Muscle of arm (tissue), 12 donors: ENCODE results near the gene LAMP1. TPM values are rescaled to one million over a fixed set of nuclear protein-coding genes. Genes with fewer than 3 reads are reported as not detected.

ENCODE experiments used
- polyA plus RNA-seq, 12 donors: library from polyadenylated mRNA; unstranded; fragments of 120-200 nt; gene quantifications; one replicate each; pipeline ENCODE4 v1.2.1, GENCODE V29; 2013; ENCODE audit not compliant: insufficient read length in 12 of 12

Gene LAMP1
- polyA plus RNA-seq, 12 donors = 75.4 to 113 (median 88.4) TPM; not detected in 1

Other genes with a start within 250 kb of the LAMP1 start
- 1 to 10 TPM in 9 of 12 donors, under 1 TPM in 1, not detected in 2; 0.94 to 3.5 (median 1.7) TPM for gene F7, start 191.4 kb upstream of the LAMP1 start, polyA plus RNA-seq
- gene F10, start 174.4 kb upstream of the LAMP1 start, polyA plus RNA-seq = 10 to 100 TPM in 11 of 12 donors, not detected in 1; 11.8 to 38.1 (median 17.9) TPM
- under 1 TPM in 4 of 12 donors, not detected in 8; 0.11 to 0.37 (median 0.12) TPM for gene PROZ, start 138.6 kb upstream of the LAMP1 start, polyA plus RNA-seq
- gene PCID2, start 88.6 kb upstream of the LAMP1 start, polyA plus RNA-seq = 10 to 100 TPM in 11 of 12 donors, not detected in 1; 31.7 to 59.8 (median 41.9) TPM
- 10 to 100 TPM in 11 of 12 donors, not detected in 1; 44.0 to 82.7 (median 75.1) TPM for gene CUL4A, start 87.6 kb upstream of the LAMP1 start, polyA plus RNA-seq
- 10 to 100 TPM in 2 of 12 donors, 1 to 10 TPM in 9, not detected in 1; 1.3 to 12.1 (median 3.5) TPM for gene GRTP1, start 66.9 kb downstream of the LAMP1 start, polyA plus RNA-seq
- gene ADPRHL1, start 156.2 kb downstream of the LAMP1 start, polyA plus RNA-seq = 100 to 1,000 TPM in 10 of 12 donors, 10 to 100 TPM in 1, not detected in 1; 81.3 to 348 (median 219) TPM
- 10 to 100 TPM in 10 of 12 donors, 1 to 10 TPM in 1, not detected in 1; 8.0 to 21.9 (median 15.7) TPM for gene DCUN1D2, start 193.5 kb downstream of the LAMP1 start, polyA plus RNA-seq